ENCODE measurements around the gene CDK14. TPM values are rescaled to one million over a fixed set of nuclear protein-coding genes. Genes with fewer than 3 reads are reported as not detected.

Gene CDK14
- total and polyA plus RNA-seq, 4 donors: 4.2 to 12.4 (median 7.4) TPM

DNA sequence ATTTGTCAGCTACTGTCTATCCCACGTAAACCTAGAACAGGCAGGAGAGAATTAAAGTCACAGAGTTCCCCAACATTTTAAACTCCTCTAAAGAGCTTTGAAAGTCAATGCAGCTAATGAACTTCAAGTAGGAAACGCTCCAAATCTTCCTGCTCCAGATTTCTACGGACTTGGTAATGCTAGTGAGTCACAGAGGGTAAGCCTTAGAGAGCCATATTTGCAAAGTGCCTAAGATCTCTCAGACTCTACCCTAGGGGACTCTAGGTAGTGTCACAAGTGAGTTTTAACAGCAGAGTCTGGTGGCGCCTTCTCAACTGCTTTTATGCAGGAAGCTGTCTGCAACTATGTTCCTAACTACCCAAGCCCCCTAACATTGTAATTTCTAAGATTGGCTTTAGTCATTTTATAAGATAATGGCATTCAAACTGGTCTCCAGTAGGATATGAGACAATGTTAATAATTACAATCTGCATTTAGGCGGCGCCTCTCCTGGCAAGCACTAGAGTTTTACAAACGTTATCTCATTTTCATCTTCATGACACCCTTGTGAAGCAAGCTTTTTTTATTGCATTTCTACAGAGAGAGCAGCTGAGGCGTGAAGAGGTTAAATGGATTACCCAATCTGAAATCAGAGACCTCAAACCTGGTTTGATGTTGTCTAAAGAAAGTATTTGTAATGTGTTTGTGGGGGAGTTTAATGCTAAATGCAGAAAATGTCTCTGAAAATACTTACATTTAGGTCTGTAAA is 646.1 kb downstream of the CDK14 start:
- TF ChIP-seq ZBTB33 (IDR thresholded peaks at IDR 0.05) (no peak), RXRA (IDR thresholded peaks at IDR 0.05) (no peak), HNF4A (conservative IDR thresholded peaks at IDR 0.05) (no peak), CTCF (IDR thresholded peaks at IDR 0.05; ENCODE audit: low read depth, low read length, missing input control) (no peak), HNF4G (IDR thresholded peaks at IDR 0.05) (no peak), JUND (IDR thresholded peaks at IDR 0.05) (no peak), GABPA (IDR thresholded peaks at IDR 0.05 in 1 of 2, conservative IDR thresholded peaks at IDR 0.05 in 1 of 2) (no peak), FOXA1 (IDR thresholded peaks at IDR 0.05) (no peak)
- TF ChIP-seq, protein P1, sequence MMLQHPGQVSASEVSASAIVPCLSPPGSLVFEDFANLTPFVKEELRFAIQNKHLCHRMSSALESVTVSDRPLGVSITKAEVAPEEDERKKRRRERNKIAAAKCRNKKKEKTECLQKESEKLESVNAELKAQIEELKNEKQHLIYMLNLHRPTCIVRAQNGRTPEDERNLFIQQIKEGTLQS (IDR thresholded peaks at IDR 0.05): no peak
- TF ChIP-seq, protein P2, sequence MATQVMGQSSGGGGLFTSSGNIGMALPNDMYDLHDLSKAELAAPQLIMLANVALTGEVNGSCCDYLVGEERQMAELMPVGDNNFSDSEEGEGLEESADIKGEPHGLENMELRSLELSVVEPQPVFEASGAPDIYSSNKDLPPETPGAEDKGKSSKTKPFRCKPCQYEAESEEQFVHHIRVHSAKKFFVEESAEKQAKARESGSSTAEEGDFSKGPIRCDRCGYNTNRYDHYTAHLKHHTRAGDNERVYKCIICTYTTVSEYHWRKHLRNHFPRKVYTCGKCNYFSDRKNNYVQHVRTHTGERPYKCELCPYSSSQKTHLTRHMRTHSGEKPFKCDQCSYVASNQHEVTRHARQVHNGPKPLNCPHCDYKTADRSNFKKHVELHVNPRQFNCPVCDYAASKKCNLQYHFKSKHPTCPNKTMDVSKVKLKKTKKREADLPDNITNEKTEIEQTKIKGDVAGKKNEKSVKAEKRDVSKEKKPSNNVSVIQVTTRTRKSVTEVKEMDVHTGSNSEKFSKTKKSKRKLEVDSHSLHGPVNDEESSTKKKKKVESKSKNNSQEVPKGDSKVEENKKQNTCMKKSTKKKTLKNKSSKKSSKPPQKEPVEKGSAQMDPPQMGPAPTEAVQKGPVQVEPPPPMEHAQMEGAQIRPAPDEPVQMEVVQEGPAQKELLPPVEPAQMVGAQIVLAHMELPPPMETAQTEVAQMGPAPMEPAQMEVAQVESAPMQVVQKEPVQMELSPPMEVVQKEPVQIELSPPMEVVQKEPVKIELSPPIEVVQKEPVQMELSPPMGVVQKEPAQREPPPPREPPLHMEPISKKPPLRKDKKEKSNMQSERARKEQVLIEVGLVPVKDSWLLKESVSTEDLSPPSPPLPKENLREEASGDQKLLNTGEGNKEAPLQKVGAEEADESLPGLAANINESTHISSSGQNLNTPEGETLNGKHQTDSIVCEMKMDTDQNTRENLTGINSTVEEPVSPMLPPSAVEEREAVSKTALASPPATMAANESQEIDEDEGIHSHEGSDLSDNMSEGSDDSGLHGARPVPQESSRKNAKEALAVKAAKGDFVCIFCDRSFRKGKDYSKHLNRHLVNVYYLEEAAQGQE (IDR thresholded peaks at IDR 0.05): no peak
- TF ChIP-seq, protein P3, sequence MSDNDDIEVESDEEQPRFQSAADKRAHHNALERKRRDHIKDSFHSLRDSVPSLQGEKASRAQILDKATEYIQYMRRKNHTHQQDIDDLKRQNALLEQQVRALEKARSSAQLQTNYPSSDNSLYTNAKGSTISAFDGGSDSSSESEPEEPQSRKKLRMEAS (IDR thresholded peaks at IDR 0.05): no peak
- Histone ChIP-seq H3K4me3 (ENCODE audit: low read depth in 1 of 3, low read length in 3 of 3) (no peak overlapping the region), H3K9me3 (ENCODE audit: control insufficient read depth in 4 of 4, low read length in 3 of 4) (no peaks in the 10 kb centered on the region), H3K36me3 (ENCODE audit: control insufficient read depth in 4 of 4, insufficient read depth in 3 of 4, low read depth in 1 of 4, low read length in 3 of 4) (no peaks in the 10 kb centered on the region), H3K27ac (ENCODE audit: low read depth in 1 of 2, low read length in 2 of 2) (no peak overlapping the region), H3K9ac (ENCODE audit: low read depth in 1 of 2, low read length in 2 of 2) (no peak overlapping the region), H3K4me1 (ENCODE audit: control insufficient read depth in 4 of 4, insufficient read depth in 4 of 4, low read length in 3 of 4) (peaks cover 2 to 8% (median 7%) of the 10 kb centered on the region in 4 donors), H3K27me3 (ENCODE audit: control insufficient read depth in 4 of 4, insufficient read depth in 4 of 4, low read length in 3 of 4) (no peaks in the 10 kb centered on the region)
- 86% methylated on average over 8 of the region's 8 CpGs for WGBS
- DNase-seq (ENCODE audit: low spot score): no peak

DNA sequence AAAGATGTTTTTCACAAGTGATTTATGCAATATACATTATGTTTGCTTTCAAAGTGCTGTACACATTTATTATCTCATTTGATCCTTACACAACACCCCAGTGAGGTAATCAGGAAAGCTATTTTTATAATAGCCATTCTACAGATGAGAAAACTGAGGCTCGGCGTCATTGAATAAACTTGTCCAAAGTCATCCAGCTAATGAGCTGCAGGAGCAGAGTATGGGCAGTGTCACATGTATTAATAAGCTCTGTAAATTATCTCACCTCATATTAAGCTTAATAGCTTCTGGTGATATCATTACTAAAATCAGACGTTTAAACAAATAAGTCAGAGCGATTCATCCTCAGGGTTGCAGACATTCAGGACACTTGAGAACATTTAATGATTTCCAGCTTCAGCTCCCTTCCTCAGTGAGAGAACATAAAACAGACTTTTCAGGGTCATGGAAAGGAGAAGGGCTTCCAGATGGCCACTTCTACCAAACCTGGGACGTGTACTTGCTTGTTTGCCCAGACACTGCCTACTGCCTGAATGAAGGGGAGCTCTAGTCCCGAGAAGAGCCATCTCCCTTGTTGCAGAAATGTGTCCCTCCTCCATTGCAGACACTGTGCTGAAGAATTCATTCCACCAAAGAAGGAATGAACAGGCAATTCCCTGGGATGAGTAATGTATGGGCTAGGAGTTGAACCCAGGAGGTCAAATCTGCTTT is 647.6 kb downstream of the CDK14 start:
- Histone ChIP-seq H3K9ac (ENCODE audit: low read depth in 1 of 2, low read length in 2 of 2) (no peak overlapping the region), H3K36me3 (ENCODE audit: control insufficient read depth in 4 of 4, insufficient read depth in 3 of 4, low read depth in 1 of 4, low read length in 3 of 4) (no peaks in the 10 kb centered on the region), H3K27me3 (ENCODE audit: control insufficient read depth in 4 of 4, insufficient read depth in 4 of 4, low read length in 3 of 4) (no peaks in the 10 kb centered on the region), H3K4me1 (ENCODE audit: control insufficient read depth in 4 of 4, insufficient read depth in 4 of 4, low read length in 3 of 4) (peaks cover 2 to 8% (median 7%) of the 10 kb centered on the region in 4 donors), H3K4me3 (ENCODE audit: low read depth in 1 of 3, low read length in 3 of 3) (no peak overlapping the region), H3K27ac (ENCODE audit: low read depth in 1 of 2, low read length in 2 of 2) (no peak overlapping the region), H3K9me3 (ENCODE audit: control insufficient read depth in 4 of 4, low read length in 3 of 4) (no peaks in the 10 kb centered on the region)
- WGBS: 83% methylated on average over 6 of the region's 6 CpGs
- TF ChIP-seq CTCF (IDR thresholded peaks at IDR 0.05; ENCODE audit: low read depth, low read length, missing input control) (no peak), YY1 (IDR thresholded peaks at IDR 0.05) (no peak), SP1 (IDR thresholded peaks at IDR 0.05) (no peak)
- DNase-seq (ENCODE audit: low spot score): no peak
